Osteoblast (primary cell): ENCODE measurements around the gene OGDH. TPM values are rescaled to one million over a fixed set of nuclear protein-coding genes. Genes with fewer than 3 reads are reported as not detected.

ENCODE experiments used
- DNase-seq: peaks from one replicate; pipeline ENCODE4 v3.0.0; 2011; ENCODE audit warnings: low spot score, mixed read lengths; ENCODE audit not compliant: insufficient read length; ENCODE audit errors: missing footprints
- H2AFZ ChIP-seq: 2 replicates; pipeline ENCODE4 v1.6.0; 2011; ENCODE audit warnings: mild to moderate bottlenecking, low read length
- H3K27ac ChIP-seq: 2 replicates; pipeline ENCODE4 v1.5.1; 2011; ENCODE audit warnings: mild to moderate bottlenecking, low read depth, low read length, moderate library complexity
- H3K27me3 ChIP-seq: 2 replicates; pipeline ENCODE4 v1.6.0; 2012; ENCODE audit warnings: mild to moderate bottlenecking, control low read depth, inconsistent platforms, low read length, moderate library complexity; ENCODE audit not compliant: insufficient read depth
- H3K36me3 ChIP-seq: 2 replicates; pipeline ENCODE4 v1.5.1; 2011; ENCODE audit warnings: mild to moderate bottlenecking, low read length, control low read depth, moderate library complexity; ENCODE audit not compliant: insufficient read depth
- H3K4me1 ChIP-seq: 2 replicates; pipeline ENCODE4 v1.5.1; 2011; ENCODE audit warnings: mild to moderate bottlenecking, low read length, control low read depth, moderate library complexity; ENCODE audit not compliant: insufficient read depth
- H3K4me2 ChIP-seq: 2 replicates; pipeline ENCODE4 v1.6.0; 2011; ENCODE audit warnings: mild to moderate bottlenecking, low read length; ENCODE audit not compliant: insufficient read depth
- H3K4me3 ChIP-seq: fragments of 200-600 bp; sonication (generic); 3 replicates; pipeline ENCODE4 v1.5.1; 2012; ENCODE audit warnings: mild to moderate bottlenecking, low read length, inconsistent platforms; ENCODE audit not compliant: insufficient read depth
- H3K79me2 ChIP-seq: 2 replicates; pipeline ENCODE4 v1.6.0; 2012; ENCODE audit warnings: mild to moderate bottlenecking, low read length, control low read depth, inconsistent platforms; ENCODE audit not compliant: insufficient read depth
- H3K9me3 ChIP-seq: 2 replicates; pipeline ENCODE4 v1.5.1; 2011; ENCODE audit warnings: low read depth, low read length, control low read depth
- H4K20me1 ChIP-seq: 2 replicates; pipeline ENCODE4 v1.6.0; 2012; ENCODE audit warnings: mild to moderate bottlenecking, low read length, control low read depth; ENCODE audit not compliant: insufficient read depth
- CTCF ChIP-seq: IDR thresholded peaks from 2 replicates; pipeline ENCODE4 v1.5.1; 2011; ENCODE audit warnings: mild to moderate bottlenecking, low read depth, low read length, moderate library complexity; ENCODE audit errors: extremely low read depth
- total RNA-seq: library from RNA; depleted of rRNA; stranded (reverse); fragments of >200 nt; gene quantifications from 2 replicates; pipeline ENCODE4 v1.2.3, GENCODE V29; 2012

The OGDH gene
- total RNA-seq, 1 donor = 64.4 TPM

DNA sequence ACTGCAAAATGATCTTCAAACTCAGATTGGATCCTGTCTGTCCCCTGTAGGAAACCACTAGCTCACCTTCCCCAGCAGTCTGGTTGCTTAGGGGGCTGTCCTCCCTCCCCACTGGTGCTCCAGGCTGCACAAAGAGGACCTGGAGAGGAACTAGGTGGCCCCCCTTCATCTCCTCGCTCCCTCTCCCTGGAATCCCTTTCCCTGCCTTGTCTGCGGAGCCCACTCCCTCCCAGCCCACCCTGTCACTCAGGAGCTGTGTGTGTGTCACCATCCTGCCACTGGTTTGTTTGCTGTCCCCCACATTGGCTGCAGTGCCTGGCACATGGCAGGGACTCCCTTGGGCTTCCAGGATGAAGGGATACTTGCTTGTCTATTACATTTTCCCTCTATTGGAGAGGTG lies 106.7 kb downstream of the OGDH start:
- DNase-seq = no peak

GRCh38 chr7:44713680-44714335 lies 107.4 kb downstream of the OGDH start:
- peaks cover 6% of the 10 kb centered on the region for H3K36me3 ChIP-seq
- H3K27ac ChIP-seq = no peak overlapping the region
- H3K79me2 ChIP-seq = no peaks in the 10 kb centered on the region
- H3K4me3 ChIP-seq = no peak overlapping the region
- H3K27me3 ChIP-seq = no peaks in the 10 kb centered on the region
- H3K4me2 ChIP-seq = peak overlapping the region; percentile 44
- no peaks in the 10 kb centered on the region for H4K20me1 ChIP-seq
- H3K4me1 ChIP-seq = peaks cover 12% of the 10 kb centered on the region
- no peaks in the 10 kb centered on the region for H3K9me3 ChIP-seq
- H2AFZ ChIP-seq = no peak overlapping the region
- TF ChIP-seq CTCF = no peak
- DNase-seq = peak; percentile 86

More for the DNA sequence above, 106.7 kb downstream of the OGDH start:
- Histone ChIP-seq H3K4me3 (no peak overlapping the region), H3K9me3 (no peaks in the 10 kb centered on the region), H3K4me2 (no peak overlapping the region), H3K4me1 (peaks cover 12% of the 10 kb centered on the region), H2AFZ (no peak overlapping the region), H3K27ac (no peak overlapping the region), H3K27me3 (no peaks in the 10 kb centered on the region), H4K20me1 (no peaks in the 10 kb centered on the region), H3K79me2 (no peaks in the 10 kb centered on the region), H3K36me3 (peaks cover 6% of the 10 kb centered on the region)
- TF ChIP-seq CTCF = no peak

- no peak for DNase-seq
- H3K4me2 ChIP-seq = no peak overlapping the region
- no peaks in the 10 kb centered on the region for H3K9me3 ChIP-seq
- TF ChIP-seq CTCF = no peak
- no peaks in the 10 kb centered on the region for H4K20me1 ChIP-seq
- H3K27ac ChIP-seq = no peak overlapping the region
- H3K27me3 ChIP-seq = no peaks in the 10 kb centered on the region
- H2AFZ ChIP-seq = no peak overlapping the region
- H3K4me1 ChIP-seq = peaks cover 12% of the 10 kb centered on the region
- no peaks in the 10 kb centered on the region for H3K79me2 ChIP-seq
- H3K4me3 ChIP-seq = no peak overlapping the region
- H3K36me3 ChIP-seq = no peaks in the 10 kb centered on the region
These were observed 109.8 kb downstream of the OGDH start for GRCh38 chr7:44716205-44716604.

DNA sequence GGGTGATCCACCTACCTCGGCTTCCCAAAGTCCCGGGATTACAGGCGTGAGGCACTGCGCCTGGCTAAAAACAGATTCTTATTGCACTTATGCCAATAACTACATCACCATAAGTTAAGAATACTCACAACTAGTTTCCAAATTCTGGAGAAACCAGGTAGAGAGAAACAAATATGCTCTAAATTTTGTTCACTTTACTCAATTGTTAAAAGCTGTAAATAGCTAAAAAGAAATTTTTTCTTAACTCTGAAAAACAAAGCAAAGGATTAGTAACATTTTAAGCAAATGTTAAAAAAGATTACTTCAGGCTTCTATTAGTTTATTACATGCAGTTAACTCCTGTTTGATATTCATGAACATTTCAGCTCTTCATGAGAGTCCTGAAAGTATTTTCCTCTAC lies 113.9 kb downstream of the OGDH start:
- H3K36me3 ChIP-seq = no peaks in the 10 kb centered on the region

More for the DNA sequence above, 113.9 kb downstream of the OGDH start:
- no peak for DNase-seq
- Histone ChIP-seq H3K4me3 (no peak overlapping the region), H3K4me1 (no peaks in the 10 kb centered on the region), H3K79me2 (no peaks in the 10 kb centered on the region), H3K27ac (no peak overlapping the region), H2AFZ (no peak overlapping the region), H3K27me3 (no peaks in the 10 kb centered on the region), H3K4me2 (no peak overlapping the region), H4K20me1 (no peaks in the 10 kb centered on the region), H3K9me3 (no peaks in the 10 kb centered on the region)
- no peak for TF ChIP-seq CTCF
